K562 (cell line): Measurements from ENCODE around the gene PHKG1. TPM values are rescaled to one million over a fixed set of nuclear protein-coding genes. Genes with fewer than 3 reads are reported as not detected.

Experiments used
- ATAC-seq: fragments of 200-7000 bp; cut with Tn5 transposase; 3 replicates; pipeline ENCODE4 v1.9.1; 2020; ENCODE audit warnings: moderate library complexity
- BruUV-seq: library from RNA; stranded (reverse); fragments of 400-500 nt; replicated peaks from 2 replicates; lab custom pipeline; 2021; lab: Mats Ljungman, UMichigan
- CTCF ChIA-PET: fragments of 300-600 bp; formaldehyde crosslinking; extraction: SDS; loops from one replicate; lab custom pipeline; 2021; ENCODE audit warnings: low intra/inter-chr PET ratio; lab: Yijun Ruan, JAX
- POLR2A ChIA-PET: fragments of 300-600, 350-650 bp; sonication (Branson Sonifier 250); formaldehyde crosslinking; extraction: SDS; loops from one replicate; lab custom pipeline; 2021; ENCODE audit warnings: antibody characterized with exemption, inconsistent platforms; lab: Yijun Ruan, JAX
- DNase-seq, 4 experiments: peaks; one replicate each; pipeline versions ENCODE4 v3.0.0 to v3.0.0-alpha.2; 2011 to 2018; ENCODE audit warnings: low spot score in 3 of 4, mixed read lengths in 3 of 4; ENCODE audit errors: extremely low read depth in 1 of 4
- FAIRE-seq: peaks from 2 replicates; lab custom pipeline; 2011; peaks lifted over from hg19 to GRCh38; lab: Jason Lieb, UNC
- H2AFZ ChIP-seq: 2 replicates; pipeline ENCODE4 v1.6.0; 2011; ENCODE audit warnings: low read depth, low read length, control low read depth, inconsistent platforms
- H3K27ac ChIP-seq: fragments of 200-600 bp; 3 replicates; pipeline ENCODE4 v1.8.0; 2011; ENCODE audit warnings: low read depth, mild to moderate bottlenecking, control low read depth, inconsistent platforms, low read length, moderate library complexity, mixed read lengths; ENCODE audit errors: extremely low read depth
- H3K27me3 ChIP-seq, 2 experiments: fragments of 300-600 bp in 1 of 2; 2 replicates in 1 of 2; 3 replicates in 1 of 2; pipeline versions ENCODE4 v1.6.0 to v1.8.0; 2011; ENCODE audit warnings: inconsistent platforms in 2 of 2, low read length in 2 of 2, mild to moderate bottlenecking in 1 of 2, mixed read lengths in 1 of 2, moderate library complexity in 1 of 2; ENCODE audit not compliant: control insufficient read depth in 2 of 2, insufficient read depth in 2 of 2
- H3K36me3 ChIP-seq: fragments of 300-600 bp; 3 replicates; pipeline ENCODE4 v1.8.0; 2011; ENCODE audit warnings: mild to moderate bottlenecking, low read length, inconsistent platforms; ENCODE audit not compliant: control insufficient read depth, insufficient read depth
- H3K4me1 ChIP-seq, 2 experiments: fragments of 200-600 bp in 1 of 2; replicated peaks in 1 of 2; 2 replicates in 1 of 2; 3 replicates in 1 of 2; pipeline versions ENCODE4 v1.5.1 to v1.8.0; 2011; ENCODE audit warnings: inconsistent platforms in 2 of 2, low read length in 2 of 2, mild to moderate bottlenecking in 1 of 2, mixed read lengths in 1 of 2, moderate library complexity in 1 of 2; ENCODE audit not compliant: control insufficient read depth in 2 of 2, insufficient read depth in 2 of 2
- H3K4me2 ChIP-seq: 2 replicates; pipeline ENCODE4 v1.6.1; 2011; ENCODE audit warnings: low read length, control low read depth, inconsistent platforms, mixed read lengths; ENCODE audit not compliant: insufficient read depth
- H3K4me3 ChIP-seq: fragments of 200-600 bp; sonication (generic), shearing (Covaris generic); 2 replicates; pipeline ENCODE4 v1.5.1; 2016; ENCODE audit warnings: control low read depth, inconsistent platforms
- H3K79me2 ChIP-seq: fragments of 200-600 bp; 3 replicates; pipeline ENCODE4 v1.8.0; 2011; ENCODE audit warnings: low read length, inconsistent platforms; ENCODE audit not compliant: control insufficient read depth, insufficient read depth
- H3K9ac ChIP-seq, 2 experiments: 2 replicates each; pipeline versions ENCODE4 v1.6.0 to v1.6.1; 2011; ENCODE audit warnings: low read depth in 2 of 2, low read length in 2 of 2, control low read depth in 1 of 2, inconsistent platforms in 1 of 2, mild to moderate bottlenecking in 1 of 2, mixed read lengths in 1 of 2; ENCODE audit not compliant: insufficient read depth in 1 of 2
- H3K9me1 ChIP-seq: one replicate; pipeline ENCODE4 v1.6.0; 2011; ENCODE audit warnings: inconsistent platforms, mild to moderate bottlenecking, low read length, moderate library complexity; ENCODE audit not compliant: control insufficient read depth, insufficient read depth
- H3K9me3 ChIP-seq: replicated peaks from 2 replicates; pipeline ENCODE4 v1.5.1; 2011; ENCODE audit warnings: low read depth, low read length, inconsistent platforms; ENCODE audit not compliant: control insufficient read depth, insufficient read depth
- H4K20me1 ChIP-seq: replicated peaks from 2 replicates; pipeline ENCODE4 v1.6.1; 2011; ENCODE audit warnings: low read length, inconsistent platforms, mixed read lengths; ENCODE audit not compliant: control insufficient read depth, insufficient read depth
- ASH1L ChIP-seq: fragments of 450-650 bp; IDR thresholded peaks from 2 replicates; pipeline ENCODE4 v1.6.1; 2018; ENCODE audit warnings: borderline replicate concordance, mild to moderate bottlenecking, low read depth; ENCODE audit not compliant: partially characterized antibody
- KHSRP ChIP-seq: fragments of 450-650 bp; IDR thresholded peaks from 2 replicates; pipeline ENCODE4 v1.6.1; 2017
- POLR2G ChIP-seq: fragments of 200-400 bp; formaldehyde crosslinking; IDR thresholded peaks from 2 replicates; pipeline ENCODE4 v1.6.1; 2017; ENCODE audit warnings: low read depth, mild to moderate bottlenecking, antibody characterized with exemption, low read length, moderate library complexity
- RBFOX2 ChIP-seq: fragments of 200-400 bp; formaldehyde crosslinking; IDR thresholded peaks from 2 replicates; pipeline ENCODE4 v1.6.1; 2017; ENCODE audit warnings: low read depth, mild to moderate bottlenecking, low read length, moderate library complexity
- ZBTB33 ChIP-seq: sonication (generic); formaldehyde crosslinking; IDR thresholded peaks from 2 replicates; pipeline ENCODE4 v1.8.1; 2023; ENCODE audit warnings: mild to moderate bottlenecking, missing genetic modification reagents
- ZNF239 ChIP-seq: fragments of 250-450 bp; sonication (Bioruptor Pico); IDR thresholded peaks from 2 replicates; pipeline ENCODE4 v1.4.0; 2020; ENCODE audit warnings: mild to moderate bottlenecking
- WGBS: fragments of 100-300 bp; shearing (Covaris generic); methylation state at CpG from one replicate; pipeline ENCODE4 v1.1.6; 2016; ENCODE audit warnings: low coverage, mixed read lengths; ENCODE audit not compliant: insufficient coverage; ENCODE audit errors: missing lambda C conversion rate; 5-methylcytosine and 5-hydroxymethylcytosine counted together
- in situ Hi-C: fragments of 300-500 bp; cut with MboI; formaldehyde crosslinking; loops from 4 replicates; pipeline ENCODE4 v1.15.0; 2018; ENCODE audit warnings: inconsistent platforms, mixed read lengths
- intact Hi-C: fragments of 100-400 bp; cut with micrococcal nuclease; formaldehyde crosslinking; loops from 2 replicates; pipeline ENCODE4 v1.14.2; 2022
- polyA plus RNA-seq, 8 experiments: library from polyadenylated mRNA; depleted of rRNA in 4 of 8; stranded (reverse) in 5 of 8; unstranded in 3 of 8; fragments of >200 nt; fragmentation: Nextera tagmentation in 2 of 8; fragmentation: Illumina TruSeq in 1 of 8; extraction: Ambion mirVana in 2 of 8; extraction: Trizol in 1 of 8; gene quantifications; 2 replicates each; pipeline versions ENCODE4 v1.2.1 to v1.2.3, GENCODE V29; 2011 to 2014; ENCODE audit warnings: inconsistent platforms in 1 of 8, missing spikeins in 1 of 8
- total RNA-seq, 7 experiments: library from RNA; depleted of rRNA in 6 of 7; stranded (reverse); fragments of >200 nt in 6 of 7; fragmentation: Illumina TruSeq in 2 of 7; extraction: Trizol in 2 of 7; gene quantifications; 2 replicates each; pipeline versions ENCODE4 v1.2.1 to v1.2.3, GENCODE V29; 2011 to 2021; ENCODE audit warnings: low replicate concordance in 1 of 7

Gene PHKG1
- total and polyA plus RNA-seq, 9 of the 15 experiments (the other 6 are each of a cell fraction or from before 2014, with no cell fraction given), result 0.10 to 0.83 (median 0.46) TPM

GRCh38 chr7:56081626-56082340 lies 11.0 kb downstream of the PHKG1 start:
- in situ Hi-C loops, result no loop called here
- Histone ChIP-seq H3K9ac (no peak overlapping the region), H2AFZ (no peak overlapping the region), H3K27me3 (no peaks in the 10 kb centered on the region), H4K20me1 (no peaks in the 10 kb centered on the region), H3K4me2 (no peak overlapping the region), H3K4me3 (no peak overlapping the region), H3K9me1 (no peaks in the 10 kb centered on the region), H3K27ac (no peak overlapping the region), H3K4me1 (peaks cover 0 to 9% of the 10 kb centered on the region in 2 experiments; a peak in 2 of 5 replicates), H3K36me3 (peaks cover 29% of the 10 kb centered on the region; the same call in 1 of the 3 replicates), H3K9me3 (no peaks in the 10 kb centered on the region), H3K79me2 (no peaks in the 10 kb centered on the region)
- FAIRE-seq, result no peak
- CTCF ChIA-PET, result no interaction called here
- no peak for DNase-seq
- no TSS peak for BruUV-seq
- POLR2A ChIA-PET, result interaction anchor here (2.5 kb wide), 1 partner anchor 11 kb away, joined by 16 read pairs; the partner anchor contains the start of gene PHKG1
- ATAC-seq, result no peak
- TF ChIP-seq ASH1L, result no peak
- TF ChIP-seq ZNF239 (CRISPR knock-in tag), result no peak
- TF ChIP-seq KHSRP, result no peak
- peak; percentile 22; the same call in 1 of the 2 replicates for TF ChIP-seq POLR2G
- TF ChIP-seq RBFOX2, result peak; percentile 24; the same call in 1 of the 2 replicates
- peak; percentile 26; the same call in 1 of the 2 replicates for TF ChIP-seq ZBTB33 (CRISPR knock-in tag)
- 88% methylated on average over 17 of the region's 29 CpGs for WGBS
- intact Hi-C loops, result no loop called here
